Tibial artery (tissue), 4 donors: Measurements from ENCODE around the gene GALNT4.

ENCODE experiments used
- DNase-seq, 2 donors: peaks; one replicate each; pipeline ENCODE4 v3.0.0-alpha.2; 2019
- H3K27ac ChIP-seq, 2 donors: fragments of 200-600 bp; sonication (generic) in 1 of 2; 1 replicate in 1 of 2; 2 replicates in 1 of 2; pipeline ENCODE4 v1.5.1; 2018 to 2019; ENCODE audit warnings: mild to moderate bottlenecking in 1 of 2
- H3K27me3 ChIP-seq, 2 donors: fragments of 200-600 bp; sonication (generic) in 1 of 2; one replicate each; pipeline versions ENCODE4 v1.5.1 to v1.6.0; 2016 to 2019
- H3K36me3 ChIP-seq, 3 donors: fragments of 200-600 bp; sonication (generic) in 2 of 3; one replicate each; pipeline ENCODE4 v1.5.1; 2016 to 2019; ENCODE audit warnings: mild to moderate bottlenecking in 2 of 3
- H3K4me1 ChIP-seq, 4 donors: fragments of 200-600 bp; sonication (generic) in 2 of 4; 1 replicate in 3 of 4; 2 replicates in 1 of 4; pipeline ENCODE4 v1.5.1; 2016 to 2019
- H3K4me3 ChIP-seq, 2 donors: fragments of 200-600 bp; sonication (generic) in 1 of 2; 1 replicate in 1 of 2; 2 replicates in 1 of 2; pipeline ENCODE4 v1.5.1; 2018 to 2019; ENCODE audit warnings: mild to moderate bottlenecking in 2 of 2
- H3K9me3 ChIP-seq, 3 donors: fragments of 200-600 bp; sonication (generic) in 1 of 3; one replicate each; pipeline ENCODE4 v1.5.1; 2016 to 2019
- CTCF ChIP-seq, 2 experiments: fragments of 200-600 bp in 1 of 2; fragments of 450-650 bp in 1 of 2; IDR thresholded peaks; one replicate each; pipeline ENCODE4 v1.5.1; 2017 to 2019; ENCODE audit warnings: antibody characterized with exemption in 2 of 2, mild to moderate bottlenecking in 1 of 2, moderate library complexity in 1 of 2
- intact Hi-C: fragments of 100-400 bp; cut with DNase I; formaldehyde crosslinking; loops from one replicate; pipeline ENCODE4 v1.15.0; 2023; ENCODE audit warnings: low total_unique reads

GALNT4 gene

DNA sequence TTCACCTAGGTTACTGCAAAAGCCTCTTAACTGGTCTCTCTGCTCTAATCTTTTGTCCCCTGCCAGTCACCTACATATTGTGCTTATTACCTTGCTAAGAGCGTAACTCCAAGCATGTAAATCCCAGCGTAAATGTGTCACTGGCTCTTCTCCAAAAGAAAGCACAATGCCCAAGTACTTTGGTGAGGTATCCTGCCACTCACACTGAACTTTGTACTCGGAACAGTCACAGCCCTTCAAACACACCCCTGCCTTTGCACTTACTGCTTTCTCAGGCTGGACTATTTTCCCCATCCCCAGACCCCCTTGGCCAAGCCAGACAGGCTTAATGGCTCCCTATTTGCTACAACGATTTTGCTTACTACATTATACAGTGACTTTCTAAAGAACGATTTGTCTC is 31.7 kb downstream of the GALNT4 start:
- Histone ChIP-seq H3K4me1 (no peaks in the 10 kb centered on the region), H3K4me3 (no peak overlapping the region), H3K9me3 (no peaks in the 10 kb centered on the region), H3K27ac (no peak overlapping the region), H3K36me3 (peaks cover 6 to 44% (median 15%) of the 10 kb centered on the region in 3 donors), H3K27me3 (no peaks in the 10 kb centered on the region)
- no peak for TF ChIP-seq CTCF (IDR thresholded peaks at IDR 0.05)
- intact Hi-C loops, result no loop called here
- no peak for DNase-seq

- H3K27me3 ChIP-seq, result no peaks in the 10 kb centered on the region
- no peak for TF ChIP-seq CTCF (IDR thresholded peaks at IDR 0.05)
- no peak overlapping the region for H3K27ac ChIP-seq
- no peaks in the 10 kb centered on the region for H3K9me3 ChIP-seq
- no peak for DNase-seq
- peaks cover 6 to 42% (median 15%) of the 10 kb centered on the region in 3 donors for H3K36me3 ChIP-seq
- intact Hi-C loops, result no loop called here
- no peak overlapping the region for H3K4me3 ChIP-seq
- H3K4me1 ChIP-seq, result no peaks in the 10 kb centered on the region
Measured at GRCh38 chr12:89490922-89491321, 33.7 kb downstream of the GALNT4 start.

GRCh38 chr12:89486264-89486663 is 38.3 kb downstream of the GALNT4 start:
- intact Hi-C loops, result no loop called here
- no peak for DNase-seq

GRCh38 chr12:89484470-89484869 is 40.1 kb downstream of the GALNT4 start:
- intact Hi-C loops, result no loop called here
- H3K4me1 ChIP-seq, result no peaks in the 10 kb centered on the region
- no peak overlapping the region for H3K27ac ChIP-seq
- DNase-seq, result no peak
- no peak for TF ChIP-seq CTCF (IDR thresholded peaks at IDR 0.05)
- H3K27me3 ChIP-seq, result no peaks in the 10 kb centered on the region
- H3K9me3 ChIP-seq, result no peaks in the 10 kb centered on the region
- H3K36me3 ChIP-seq, result peaks cover 0 to 17% (median under 1%) of the 10 kb centered on the region in 3 donors
- H3K4me3 ChIP-seq, result no peak overlapping the region

More at GRCh38 chr12:89486264-89486663, 38.3 kb downstream of the GALNT4 start:
- Histone ChIP-seq H3K4me1 (no peaks in the 10 kb centered on the region), H3K36me3 (peaks cover 6 to 35% (median 14%) of the 10 kb centered on the region in 3 donors), H3K27me3 (no peaks in the 10 kb centered on the region), H3K4me3 (no peak overlapping the region), H3K9me3 (no peaks in the 10 kb centered on the region), H3K27ac (no peak overlapping the region)
- no peak for TF ChIP-seq CTCF (IDR thresholded peaks at IDR 0.05)

DNA sequence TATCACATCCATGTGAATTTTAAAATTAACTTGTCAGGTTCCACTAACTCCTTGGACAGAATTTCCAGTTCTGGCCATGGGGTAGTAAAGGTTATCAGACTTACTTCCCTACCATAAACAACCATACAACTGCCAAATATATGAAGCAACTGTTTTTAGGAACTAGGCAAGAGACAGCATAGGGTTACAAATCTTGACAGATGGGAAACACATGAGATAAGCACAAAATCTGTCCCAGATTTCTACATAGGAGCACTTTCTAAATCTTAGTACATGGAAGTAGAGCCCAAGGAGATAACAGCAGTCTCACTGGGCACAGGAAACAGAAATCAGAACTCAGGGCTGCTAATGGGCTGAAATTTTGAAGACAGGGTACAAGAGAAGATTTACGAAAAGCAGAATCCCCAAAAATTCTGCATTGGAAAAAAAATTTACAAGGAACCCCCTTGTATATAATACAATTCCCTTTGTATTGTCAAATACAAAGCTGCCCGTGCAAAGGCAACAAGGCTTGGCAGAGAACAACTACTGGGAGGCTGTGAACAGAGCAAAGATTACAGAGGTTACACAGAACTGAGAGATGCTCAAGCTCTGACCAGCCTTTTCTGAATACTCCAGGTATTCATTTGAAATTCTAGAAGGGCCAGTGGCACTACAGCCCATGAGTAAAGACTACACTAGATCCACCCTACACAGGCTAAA is 43.2 kb downstream of the GALNT4 start:
- no peaks in the 10 kb centered on the region for H3K9me3 ChIP-seq
- H3K4me3 ChIP-seq, result no peak overlapping the region
- peaks cover 0 to 5% (median 0%) of the 10 kb centered on the region in 3 donors for H3K36me3 ChIP-seq
- intact Hi-C loops, result no loop called here
- no peaks in the 10 kb centered on the region for H3K4me1 ChIP-seq
- no peak for DNase-seq
- TF ChIP-seq CTCF (IDR thresholded peaks at IDR 0.05), result no peak
- H3K27ac ChIP-seq, result no peak overlapping the region
- no peaks in the 10 kb centered on the region for H3K27me3 ChIP-seq
